Fibroblast of villous mesenchyme (primary cell): ENCODE results near the gene TAS2R43. TPM values are rescaled to one million over a fixed set of nuclear protein-coding genes. Genes with fewer than 3 reads are reported as not detected.

Source experiments
- DNase-seq: peaks from one replicate; pipeline ENCODE4 v3.0.0-alpha.2; 2010; ENCODE audit warnings: low read depth
- H3K4me3 ChIP-seq: 2 replicates; pipeline ENCODE4 v1.5.1; 2011; ENCODE audit warnings: low read depth, mild to moderate bottlenecking, low read length
- CTCF ChIP-seq: IDR thresholded peaks from 2 replicates; pipeline ENCODE4 v1.5.1; 2012; ENCODE audit warnings: low read depth, mild to moderate bottlenecking, low read length; ENCODE audit not compliant: insufficient read depth
- total RNA-seq: library from RNA; depleted of rRNA; stranded (reverse); fragments of >200 nt; gene quantifications from 2 replicates; pipeline ENCODE4 v1.2.3, GENCODE V29; 2012

Gene TAS2R43
- total RNA-seq, 1 donor = 3.5 TPM

GRCh38 chr12:11085419-11085818 is 6.7 kb downstream of the TAS2R43 start:
- no peak overlapping the region for H3K4me3 ChIP-seq
- DNase-seq = no peak
- TF ChIP-seq CTCF = no peak

- no peak for TF ChIP-seq CTCF
- no peak overlapping the region for H3K4me3 ChIP-seq
- no peak for DNase-seq
Measured at GRCh38 chr12:11081987-11082386, 10.1 kb downstream of the TAS2R43 start.

GRCh38 chr12:11078246-11078645 is 13.9 kb downstream of the TAS2R43 start:
- TF ChIP-seq CTCF = no peak
- H3K4me3 ChIP-seq = no peak overlapping the region
- DNase-seq = no peak

- no peak overlapping the region for H3K4me3 ChIP-seq
- no peak for DNase-seq
- TF ChIP-seq CTCF = no peak
Measured at GRCh38 chr12:11075642-11076041, 16.5 kb downstream of the TAS2R43 start.

- H3K4me3 ChIP-seq = no peak overlapping the region
- no peak for TF ChIP-seq CTCF
- no peak for DNase-seq
Measured at GRCh38 chr12:11071414-11071813, 20.7 kb downstream of the TAS2R43 start.

- no peak for TF ChIP-seq CTCF
- DNase-seq = no peak
- H3K4me3 ChIP-seq = no peak overlapping the region
Measured at GRCh38 chr12:11070999-11071398, 21.1 kb downstream of the TAS2R43 start.

- TF ChIP-seq CTCF = no peak
- no peak for DNase-seq
- H3K4me3 ChIP-seq = no peak overlapping the region
Measured at GRCh38 chr12:11069854-11070365, 22.2 kb downstream of the TAS2R43 start.
